Muscle of arm (tissue), 12 donors: ENCODE measurements around the gene CERS4. TPM values are rescaled to one million over a fixed set of nuclear protein-coding genes. Genes with fewer than 3 reads are reported as not detected.

Experiments used
- DNase-seq: peaks from one replicate; pipeline ENCODE4 v3.0.0-alpha.2; 2013
- polyA plus RNA-seq, 12 donors: library from polyadenylated mRNA; unstranded; fragments of 120-200 nt; gene quantifications; one replicate each; pipeline ENCODE4 v1.2.1, GENCODE V29; 2013; ENCODE audit not compliant: insufficient read length in 12 of 12

The CERS4 gene
- polyA plus RNA-seq, 12 donors, result 9.9 to 43.6 (median 15.5) TPM; not detected in 1

- no peak for DNase-seq
Measured at GRCh38 chr19:8311461-8312260, 102.5 kb downstream of the CERS4 start.

Other genes with a start within 250 kb of the CERS4 start
- 10 to 100 TPM in 11 of 12 donors, not detected in 1; 35.9 to 67.7 (median 54.3) TPM for gene ELAVL1, start 203.7 kb upstream of the CERS4 start, polyA plus RNA-seq
- under 1 TPM in 5 of 12 donors, not detected in 7; 0.17 to 0.45 (median 0.28) TPM for gene CCL25, start 156.6 kb upstream of the CERS4 start, polyA plus RNA-seq
- 10 to 100 TPM in 6 of 12 donors, 1 to 10 TPM in 5, not detected in 1; 5.6 to 41.5 (median 11.5) TPM for gene FBN3, start 59.8 kb upstream of the CERS4 start, polyA plus RNA-seq
- gene CD320, start 99.0 kb downstream of the CERS4 start, polyA plus RNA-seq, result 10 to 100 TPM in 11 of 12 donors, not detected in 1; 13.9 to 23.6 (median 19.1) TPM
- 10 to 100 TPM in 11 of 12 donors, not detected in 1; 28.8 to 49.3 (median 39.5) TPM for gene NDUFA7, start 112.0 kb downstream of the CERS4 start, polyA plus RNA-seq
- 1,000 to 10,000 TPM in 1 of 12 donors, 100 to 1,000 TPM in 10, not detected in 1; 402 to 1,142 (median 551) TPM for gene RPS28, start 112.1 kb downstream of the CERS4 start, polyA plus RNA-seq
- 10 to 100 TPM in 5 of 12 donors, 1 to 10 TPM in 6, not detected in 1; 6.2 to 18.5 (median 7.7) TPM for gene KANK3, start 133.9 kb downstream of the CERS4 start, polyA plus RNA-seq
- gene ANGPTL4, start 154.8 kb downstream of the CERS4 start, polyA plus RNA-seq, result 1 to 10 TPM in 9 of 12 donors, under 1 TPM in 1, not detected in 2; 0.76 to 4.6 (median 1.8) TPM
- 100 to 1,000 TPM in 2 of 12 donors, 10 to 100 TPM in 9, not detected in 1; 53.9 to 120 (median 60.8) TPM for gene RAB11B, start 181.0 kb downstream of the CERS4 start, polyA plus RNA-seq
- 10 to 100 TPM in 11 of 12 donors, not detected in 1; 10.6 to 15.2 (median 12.9) TPM for gene MARCHF2, start 203.9 kb downstream of the CERS4 start, polyA plus RNA-seq
- gene HNRNPM, start 235.6 kb downstream of the CERS4 start, polyA plus RNA-seq, result 100 to 1,000 TPM in 11 of 12 donors, not detected in 1; 173 to 360 (median 195) TPM